ENCODE results near the gene GTPBP8. TPM values are rescaled to one million over a fixed set of nuclear protein-coding genes. Genes with fewer than 3 reads are reported as not detected.

The GTPBP8 gene
- total and polyA plus RNA-seq, 10 of the 15 experiments (the other 5 are each of a cell fraction or from before 2014, with no cell fraction given), result 10.3 to 29.0 (median 17.0) TPM

GRCh38 chr3:112982710-112983109 lies 8.1 kb upstream of the GTPBP8 start (continued):
- TF ChIP-seq NFYA (IDR thresholded peaks at IDR 0.05; ENCODE audit: borderline replicate concordance, low read depth, low read length) (no peak), GATAD2B (conservative IDR thresholded peaks at IDR 0.05; ENCODE audit: low read depth) (no peak), E2F4 (IDR thresholded peaks at IDR 0.05; ENCODE audit: low read depth, low read length) (no peak), REST (IDR thresholded peaks at IDR 0.05; ENCODE audit: low read depth, low read length) (no peak)

GRCh38 chr3:112984485-112984884 lies 6.3 kb upstream of the GTPBP8 start:
- no peaks in the 10 kb centered on the region for H3K36me3 ChIP-seq (ENCODE audit: control insufficient read depth in 2 of 2, insufficient read depth in 2 of 2, low read length in 1 of 2)
- H3K27me3 ChIP-seq (replicated peaks in 1 of 2; ENCODE audit: control insufficient read depth in 2 of 2, insufficient read depth in 2 of 2, low read length in 1 of 2), result no peaks in the 10 kb centered on the region
- 98% methylated on average over 2 of the region's 2 CpGs for WGBS (ENCODE audit: insufficient coverage, insufficient replicate concordance, low lambda C conversion rate, missing lambda C conversion rate)
- CTCF ChIA-PET, result interaction anchor here (0.9 to 3.2 kb wide), 2 partner anchors 250 to 342 kb away, joined by 4 to 16 read pairs; no protein-coding TSS in a partner anchor
- H3K4me3 ChIP-seq, result no peak overlapping the region
- no peak for TF ChIP-seq SREBF1 (IDR thresholded peaks at IDR 0.05; ENCODE audit: low read length)
- no peak for TF ChIP-seq IRF3 (IDR thresholded peaks at IDR 0.05)
- no peak for TF ChIP-seq RELA (IDR thresholded peaks at IDR 0.05; ENCODE audit: borderline replicate concordance, partially characterized antibody)
- H3K79me2 ChIP-seq (ENCODE audit: control insufficient read depth, insufficient read depth, low read length), result no peaks in the 10 kb centered on the region
- intact Hi-C loops (cut with micrococcal nuclease; ENCODE audit: unreplicated experiment) (no loop called here), in situ Hi-C loops (cut with MboI) (no loop called here)
- no peak overlapping the region for H3K27ac ChIP-seq (ENCODE audit: control insufficient read depth, insufficient read depth)
- SMC1A ChIA-PET (ENCODE audit: uncharacterized antibody, unreplicated experiment), result interaction anchor here (1.2 to 7.8 kb wide), 4 partner anchors 10 to 247 kb away, joined by 3 to 174 read pairs (median 4); partner anchors contain the start of gene CD200R1
- ATAC-seq, result no peak
- no TSS peak for BruUV-seq (replicated peaks)
- FAIRE-seq, result no peak
- RAD21 ChIA-PET (ENCODE audit: unreplicated experiment), result interaction anchor here (0.5 to 1.5 kb wide), 3 partner anchors 249 to 342 kb away, joined by 3 to 5 read pairs (median 4); no protein-coding TSS in a partner anchor
- POLR2A ChIA-PET, result no interaction called here
- H4K20me1 ChIP-seq (ENCODE audit: control insufficient read depth, insufficient read depth), result no peaks in the 10 kb centered on the region
- no peaks in the 10 kb centered on the region for H3K9me3 ChIP-seq (replicated peaks; ENCODE audit: control insufficient read depth, insufficient read depth, low read length)
- no peak for DNase-seq (ENCODE audit: low read depth, low spot score)
- no peak overlapping the region for H2AFZ ChIP-seq (ENCODE audit: control insufficient read depth, low read depth, low read length)
- no peak overlapping the region for H3K4me2 ChIP-seq (ENCODE audit: control insufficient read depth, insufficient read depth)
- peaks cover 8% of the 10 kb centered on the region; the same call in 1 of the 2 replicates for H3K4me1 ChIP-seq (ENCODE audit: control insufficient read depth, insufficient read depth, low read length)
- H3K9ac ChIP-seq (ENCODE audit: control insufficient read depth, insufficient read depth, low read length), result no peak overlapping the region

Measured in GM12878 (cell line).